Keratinocyte (primary cell): ENCODE data around the gene SIGLEC7.

Experiments
- CTCF ChIP-seq, 3 experiments: IDR thresholded peaks in 1 of 3; conservative IDR thresholded peaks in 1 of 3; optimal IDR thresholded peaks in 1 of 3; 2 replicates in 2 of 3; 3 replicates in 1 of 3; pipeline versions ENCODE3 to v1.5.1; 2011; ENCODE audit warnings: low read length in 3 of 3, mild to moderate bottlenecking in 3 of 3, moderate library complexity in 2 of 3, control low read depth in 1 of 3, inconsistent platforms in 1 of 3; ENCODE audit not compliant: insufficient read depth in 2 of 3; ENCODE audit errors: extremely low read depth in 1 of 3
- EZH2 ChIP-seq: IDR thresholded peaks from one replicate; pipeline ENCODE4 v1.6.1; 2012; ENCODE audit warnings: inconsistent platforms, mild to moderate bottlenecking, low read length, moderate library complexity

GRCh38 chr19:51124729-51125128 lies 17.4 kb upstream of the SIGLEC7 start, which contains the start of gene SIGLEC9:
- no peak for TF ChIP-seq CTCF (optimal IDR thresholded peaks at IDR 0.05 in 1 of 3, IDR thresholded peaks at IDR 0.05 in 1 of 3, conservative IDR thresholded peaks at IDR 0.05 in 1 of 3; ENCODE audit: extremely low read depth in 1 of 3, insufficient read depth in 2 of 3, low read length in 3 of 3)
- TF ChIP-seq EZH2, result no peak
